Tibial artery (tissue), 4 donors: Measurements from ENCODE around the gene MCRIP1.

ENCODE experiments used
- DNase-seq, 2 donors: peaks; one replicate each; pipeline ENCODE4 v3.0.0-alpha.2; 2019
- H3K27ac ChIP-seq, 2 donors: fragments of 200-600 bp; sonication (generic) in 1 of 2; 1 replicate in 1 of 2; 2 replicates in 1 of 2; pipeline ENCODE4 v1.5.1; 2018 to 2019; ENCODE audit warnings: mild to moderate bottlenecking in 1 of 2
- H3K27me3 ChIP-seq, 2 donors: fragments of 200-600 bp; sonication (generic) in 1 of 2; one replicate each; pipeline versions ENCODE4 v1.5.1 to v1.6.0; 2016 to 2019
- H3K36me3 ChIP-seq, 3 donors: fragments of 200-600 bp; sonication (generic) in 2 of 3; one replicate each; pipeline ENCODE4 v1.5.1; 2016 to 2019; ENCODE audit warnings: mild to moderate bottlenecking in 2 of 3
- H3K4me1 ChIP-seq, 4 donors: fragments of 200-600 bp; sonication (generic) in 2 of 4; 1 replicate in 3 of 4; 2 replicates in 1 of 4; pipeline ENCODE4 v1.5.1; 2016 to 2019
- H3K4me3 ChIP-seq, 2 donors: fragments of 200-600 bp; sonication (generic) in 1 of 2; 1 replicate in 1 of 2; 2 replicates in 1 of 2; pipeline ENCODE4 v1.5.1; 2018 to 2019; ENCODE audit warnings: mild to moderate bottlenecking in 2 of 2
- H3K9me3 ChIP-seq, 3 donors: fragments of 200-600 bp; sonication (generic) in 1 of 3; one replicate each; pipeline ENCODE4 v1.5.1; 2016 to 2019
- CTCF ChIP-seq, 2 experiments: fragments of 200-600 bp in 1 of 2; fragments of 450-650 bp in 1 of 2; IDR thresholded peaks; one replicate each; pipeline ENCODE4 v1.5.1; 2017 to 2019; ENCODE audit warnings: antibody characterized with exemption in 2 of 2, mild to moderate bottlenecking in 1 of 2, moderate library complexity in 1 of 2
- intact Hi-C: fragments of 100-400 bp; cut with DNase I; formaldehyde crosslinking; loops from one replicate; pipeline ENCODE4 v1.15.0; 2023; ENCODE audit warnings: low total_unique reads

The MCRIP1 gene

GRCh38 chr17:81833160-81833920 is at the start of gene MCRIP1:
MCRIP1 (minus strand) TSS chr17:81833291; CDS start chr17:81824506, 8,785 bp downstream.
- peak within 1 kb of the TSS; percentile 91 to 96 for H3K27ac ChIP-seq
- peaks cover 0 to 32% (median 23%) of the 10 kb centered on the region in 4 donors for H3K4me1 ChIP-seq
- peak within 1 kb of the TSS; percentile 69 to 85 for H3K4me3 ChIP-seq
- H3K9me3 ChIP-seq, result no peaks in the 10 kb centered on the region
- H3K27me3 ChIP-seq, result no peaks in the 10 kb centered on the region
- DNase-seq, result peak; percentile 94 to 97
- intact Hi-C loops, result no loop called here
- peaks cover 0 to 5% (median 0%) of the 10 kb centered on the region in 3 donors for H3K36me3 ChIP-seq
- TF ChIP-seq CTCF (IDR thresholded peaks at IDR 0.05), result no peak

GRCh38 chr17:81879121-81879520 is 46.0 kb upstream of the MCRIP1 start:
- intact Hi-C loops, result no loop called here
- H3K4me1 ChIP-seq, result no peaks in the 10 kb centered on the region
- TF ChIP-seq CTCF (IDR thresholded peaks at IDR 0.05), result no peak
- H3K27me3 ChIP-seq, result no peaks in the 10 kb centered on the region
- DNase-seq, result no peak
- H3K27ac ChIP-seq, result no peak overlapping the region
- no peaks in the 10 kb centered on the region for H3K9me3 ChIP-seq
- peaks cover 3 to 50% (median 18%) of the 10 kb centered on the region in 3 donors for H3K36me3 ChIP-seq
- H3K4me3 ChIP-seq, result no peak overlapping the region

GRCh38 chr17:81878294-81878693 is 45.2 kb upstream of the MCRIP1 start:
- Histone ChIP-seq H3K27ac (no peak overlapping the region), H3K36me3 (peaks cover 3 to 42% (median 18%) of the 10 kb centered on the region in 3 donors), H3K4me1 (no peaks in the 10 kb centered on the region), H3K4me3 (no peak overlapping the region), H3K9me3 (no peaks in the 10 kb centered on the region), H3K27me3 (no peaks in the 10 kb centered on the region)
- intact Hi-C loops, result no loop called here
- DNase-seq, result no peak
- TF ChIP-seq CTCF (IDR thresholded peaks at IDR 0.05), result no peak

GRCh38 chr17:81877569-81877968 is 44.5 kb upstream of the MCRIP1 start:
- TF ChIP-seq CTCF (IDR thresholded peaks at IDR 0.05), result no peak
- no peak overlapping the region for H3K4me3 ChIP-seq
- no peak for DNase-seq
- peaks cover 0 to 7% (median 4%) of the 10 kb centered on the region in 4 donors for H3K4me1 ChIP-seq
- H3K27ac ChIP-seq, result no peak overlapping the region
- H3K27me3 ChIP-seq, result no peaks in the 10 kb centered on the region
- peaks cover 3 to 35% (median 18%) of the 10 kb centered on the region in 3 donors for H3K36me3 ChIP-seq
- no peaks in the 10 kb centered on the region for H3K9me3 ChIP-seq
- intact Hi-C loops, result no loop called here

GRCh38 chr17:81871387-81872230 is 38.5 kb upstream of the MCRIP1 start:
- Histone ChIP-seq H3K27ac (peak overlapping the region; percentile 87 to 97), H3K9me3 (no peaks in the 10 kb centered on the region), H3K27me3 (no peaks in the 10 kb centered on the region), H3K36me3 (peaks cover 7 to 32% (median 22%) of the 10 kb centered on the region in 3 donors), H3K4me3 (peak overlapping the region; percentile 61 to 94), H3K4me1 (peaks cover 0 to 49% (median 32%) of the 10 kb centered on the region in 4 donors)
- DNase-seq, result peak; percentile 93 to 97
- intact Hi-C loops, result no loop called here
- TF ChIP-seq CTCF (IDR thresholded peaks at IDR 0.05), result peak; percentile 20 to 26
